ENCODE results near the gene TTC7B. TPM values are rescaled to one million over a fixed set of nuclear protein-coding genes. Genes with fewer than 3 reads are reported as not detected.
A peak's percentile ranks its signal among the peaks of the same experiment; 100 is the strongest.

Gene TTC7B
- total RNA-seq, 1 experiment from 2014 or later = 40.9 TPM

- Histone ChIP-seq H3K27me3 (ENCODE audit: control insufficient read depth, insufficient read depth, low read length) (no peaks in the 10 kb centered on the region), H3K27ac (ENCODE audit: low read length) (no peak overlapping the region), H3K9me3 (ENCODE audit: control insufficient read depth, insufficient read depth, low read depth, low read length) (no peaks in the 10 kb centered on the region), H3K4me3 (ENCODE audit: low read depth in 2 of 2, low read length in 2 of 2) (no peak overlapping the region), H3K36me3 (ENCODE audit: control insufficient read depth, insufficient read depth, low read length) (no peaks in the 10 kb centered on the region), H3K4me1 (ENCODE audit: control insufficient read depth, insufficient read depth, low read length) (peaks cover 3% of the 10 kb centered on the region)
- ChIA-PET CTCF (interaction anchor here (1.1 kb wide), 1 partner anchor 13 kb away, joined by 17 read pairs; no protein-coding TSS in a partner anchor), POLR2A (no interaction called here)
- no peak for DNase-seq (ENCODE audit: low read depth, low spot score)
- intact Hi-C loops (cut with micrococcal nuclease; ENCODE audit: unreplicated experiment) (loop anchor here (10.0 kb wide), 1 partner anchor 114 kb away; no protein-coding TSS in a partner anchor), in situ Hi-C loops (cut with HindIII; ENCODE audit: low pct_unique_long_range_greater_than_20kb, low sequenced_read_pairs) (no loop called here)
- ATAC-seq = no peak
- TF ChIP-seq, protein P1, sequence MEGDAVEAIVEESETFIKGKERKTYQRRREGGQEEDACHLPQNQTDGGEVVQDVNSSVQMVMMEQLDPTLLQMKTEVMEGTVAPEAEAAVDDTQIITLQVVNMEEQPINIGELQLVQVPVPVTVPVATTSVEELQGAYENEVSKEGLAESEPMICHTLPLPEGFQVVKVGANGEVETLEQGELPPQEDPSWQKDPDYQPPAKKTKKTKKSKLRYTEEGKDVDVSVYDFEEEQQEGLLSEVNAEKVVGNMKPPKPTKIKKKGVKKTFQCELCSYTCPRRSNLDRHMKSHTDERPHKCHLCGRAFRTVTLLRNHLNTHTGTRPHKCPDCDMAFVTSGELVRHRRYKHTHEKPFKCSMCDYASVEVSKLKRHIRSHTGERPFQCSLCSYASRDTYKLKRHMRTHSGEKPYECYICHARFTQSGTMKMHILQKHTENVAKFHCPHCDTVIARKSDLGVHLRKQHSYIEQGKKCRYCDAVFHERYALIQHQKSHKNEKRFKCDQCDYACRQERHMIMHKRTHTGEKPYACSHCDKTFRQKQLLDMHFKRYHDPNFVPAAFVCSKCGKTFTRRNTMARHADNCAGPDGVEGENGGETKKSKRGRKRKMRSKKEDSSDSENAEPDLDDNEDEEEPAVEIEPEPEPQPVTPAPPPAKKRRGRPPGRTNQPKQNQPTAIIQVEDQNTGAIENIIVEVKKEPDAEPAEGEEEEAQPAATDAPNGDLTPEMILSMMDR (IDR thresholded peaks at IDR 0.05) = peak; percentile 64
- TF ChIP-seq POLR2AphosphoS5 (IDR thresholded peaks at IDR 0.05; ENCODE audit: low read depth, low read length) = no peak
- BruUV-seq (replicated peaks) = no TSS peak
Observed at GRCh38 chr14:90518941-90519256, 297.3 kb downstream of the TTC7B start.

- no TSS peak for BruUV-seq (replicated peaks)
- Histone ChIP-seq H3K27me3 (ENCODE audit: control insufficient read depth, insufficient read depth, low read length) (no peaks in the 10 kb centered on the region), H3K36me3 (ENCODE audit: control insufficient read depth, insufficient read depth, low read length) (no peaks in the 10 kb centered on the region), H3K4me3 (ENCODE audit: low read depth in 2 of 2, low read length in 2 of 2) (no peak overlapping the region), H3K27ac (ENCODE audit: low read length) (no peak overlapping the region), H3K9me3 (ENCODE audit: control insufficient read depth, insufficient read depth, low read depth, low read length) (no peaks in the 10 kb centered on the region), H3K4me1 (ENCODE audit: control insufficient read depth, insufficient read depth, low read length) (peaks cover 5% of the 10 kb centered on the region)
- DNase-seq (ENCODE audit: low read depth, low spot score) = no peak
- no peak for TF ChIP-seq SIN3A (IDR thresholded peaks at IDR 0.05; ENCODE audit: borderline replicate concordance, insufficient read depth, low read depth, low read length)
- TF ChIP-seq, protein P2, sequence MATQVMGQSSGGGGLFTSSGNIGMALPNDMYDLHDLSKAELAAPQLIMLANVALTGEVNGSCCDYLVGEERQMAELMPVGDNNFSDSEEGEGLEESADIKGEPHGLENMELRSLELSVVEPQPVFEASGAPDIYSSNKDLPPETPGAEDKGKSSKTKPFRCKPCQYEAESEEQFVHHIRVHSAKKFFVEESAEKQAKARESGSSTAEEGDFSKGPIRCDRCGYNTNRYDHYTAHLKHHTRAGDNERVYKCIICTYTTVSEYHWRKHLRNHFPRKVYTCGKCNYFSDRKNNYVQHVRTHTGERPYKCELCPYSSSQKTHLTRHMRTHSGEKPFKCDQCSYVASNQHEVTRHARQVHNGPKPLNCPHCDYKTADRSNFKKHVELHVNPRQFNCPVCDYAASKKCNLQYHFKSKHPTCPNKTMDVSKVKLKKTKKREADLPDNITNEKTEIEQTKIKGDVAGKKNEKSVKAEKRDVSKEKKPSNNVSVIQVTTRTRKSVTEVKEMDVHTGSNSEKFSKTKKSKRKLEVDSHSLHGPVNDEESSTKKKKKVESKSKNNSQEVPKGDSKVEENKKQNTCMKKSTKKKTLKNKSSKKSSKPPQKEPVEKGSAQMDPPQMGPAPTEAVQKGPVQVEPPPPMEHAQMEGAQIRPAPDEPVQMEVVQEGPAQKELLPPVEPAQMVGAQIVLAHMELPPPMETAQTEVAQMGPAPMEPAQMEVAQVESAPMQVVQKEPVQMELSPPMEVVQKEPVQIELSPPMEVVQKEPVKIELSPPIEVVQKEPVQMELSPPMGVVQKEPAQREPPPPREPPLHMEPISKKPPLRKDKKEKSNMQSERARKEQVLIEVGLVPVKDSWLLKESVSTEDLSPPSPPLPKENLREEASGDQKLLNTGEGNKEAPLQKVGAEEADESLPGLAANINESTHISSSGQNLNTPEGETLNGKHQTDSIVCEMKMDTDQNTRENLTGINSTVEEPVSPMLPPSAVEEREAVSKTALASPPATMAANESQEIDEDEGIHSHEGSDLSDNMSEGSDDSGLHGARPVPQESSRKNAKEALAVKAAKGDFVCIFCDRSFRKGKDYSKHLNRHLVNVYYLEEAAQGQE (IDR thresholded peaks at IDR 0.05; ENCODE audit: insufficient read depth in 1 of 2, low read depth in 2 of 2, low read length in 1 of 2) = no peak
- TF ChIP-seq, protein P1 (IDR thresholded peaks at IDR 0.05) = no peak
- no peak for TF ChIP-seq TCF7L2 (IDR thresholded peaks at IDR 0.05; ENCODE audit: low read depth, low read length)
- no peak for TF ChIP-seq POLR2AphosphoS5 (IDR thresholded peaks at IDR 0.05; ENCODE audit: low read depth, low read length)
- in situ Hi-C loops (cut with HindIII; ENCODE audit: low pct_unique_long_range_greater_than_20kb, low sequenced_read_pairs) (no loop called here), intact Hi-C loops (cut with micrococcal nuclease; ENCODE audit: unreplicated experiment) (loop anchor here (10.0 kb wide), 1 partner anchor 114 kb away; no protein-coding TSS in a partner anchor)
- ChIA-PET CTCF (interaction anchor here (1.1 kb wide), 1 partner anchor 13 kb away, joined by 17 read pairs; no protein-coding TSS in a partner anchor), POLR2A (no interaction called here)
- ATAC-seq = no peak
Observed at GRCh38 chr14:90518069-90518940, 297.9 kb downstream of the TTC7B start.
